ENCODE results near the gene ADORA1.

DNA sequence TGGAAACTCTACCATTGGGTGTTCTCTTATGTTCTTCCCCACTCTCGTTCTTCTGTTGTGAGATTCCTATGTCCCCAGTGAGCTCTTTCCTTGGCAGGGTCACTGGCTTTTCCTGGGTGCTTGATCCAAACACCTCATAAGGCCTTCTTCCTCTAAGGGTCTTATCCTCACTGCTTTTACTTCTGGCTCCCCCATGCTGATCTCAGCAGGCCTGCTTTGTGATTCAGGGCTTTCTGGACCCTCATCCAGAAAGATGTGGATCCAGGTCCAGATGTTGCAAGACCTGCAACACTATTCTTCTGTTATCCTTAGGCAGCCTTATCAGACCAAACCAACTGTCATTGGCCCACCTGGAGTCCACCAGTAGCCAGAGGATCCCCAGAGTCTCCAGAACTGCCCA is 30.5 kb upstream of the ADORA1 start:
- TF ChIP-seq POLR2A (IDR thresholded peaks at IDR 0.05) = no peak
- no peak for TF ChIP-seq CTCF (IDR thresholded peaks at IDR 0.05)

Measured in thyroid gland (tissue), 4 donors.